GM10266 (cell line): ENCODE measurements around the gene EBF3.

ENCODE experiments used
- DNase-seq: peaks from one replicate; pipeline ENCODE4 v3.0.0; 2012; ENCODE audit errors: extremely low spot score
- TF ChIP-seq, protein P1 (sequence below): IDR thresholded peaks from 2 replicates; pipeline ENCODE4 v1.5.1; 2012; ENCODE audit warnings: mild to moderate bottlenecking, low read depth; ENCODE audit not compliant: control insufficient read depth, insufficient read depth; ENCODE audit errors: missing control alignments

Gene EBF3

DNA sequence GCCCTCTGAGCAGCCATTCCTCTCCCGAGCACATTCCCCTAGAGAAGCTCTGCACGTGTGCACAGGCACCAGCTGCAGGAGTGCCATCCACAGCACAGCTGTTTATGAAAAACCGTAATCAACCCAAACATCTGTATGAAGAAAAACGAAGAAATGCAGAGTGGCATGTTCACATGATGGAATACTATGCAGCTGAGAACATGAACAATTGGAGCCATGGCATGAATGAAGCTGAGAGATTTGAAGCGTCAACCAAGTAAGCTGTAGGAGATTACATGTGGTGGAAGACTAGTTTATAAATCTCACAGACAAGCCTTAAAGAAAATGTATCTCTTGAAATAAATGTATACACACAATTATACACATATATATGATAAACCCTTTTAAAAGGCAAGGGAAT lies 176.5 kb downstream of the EBF3 start:
- TF ChIP-seq, protein P1, sequence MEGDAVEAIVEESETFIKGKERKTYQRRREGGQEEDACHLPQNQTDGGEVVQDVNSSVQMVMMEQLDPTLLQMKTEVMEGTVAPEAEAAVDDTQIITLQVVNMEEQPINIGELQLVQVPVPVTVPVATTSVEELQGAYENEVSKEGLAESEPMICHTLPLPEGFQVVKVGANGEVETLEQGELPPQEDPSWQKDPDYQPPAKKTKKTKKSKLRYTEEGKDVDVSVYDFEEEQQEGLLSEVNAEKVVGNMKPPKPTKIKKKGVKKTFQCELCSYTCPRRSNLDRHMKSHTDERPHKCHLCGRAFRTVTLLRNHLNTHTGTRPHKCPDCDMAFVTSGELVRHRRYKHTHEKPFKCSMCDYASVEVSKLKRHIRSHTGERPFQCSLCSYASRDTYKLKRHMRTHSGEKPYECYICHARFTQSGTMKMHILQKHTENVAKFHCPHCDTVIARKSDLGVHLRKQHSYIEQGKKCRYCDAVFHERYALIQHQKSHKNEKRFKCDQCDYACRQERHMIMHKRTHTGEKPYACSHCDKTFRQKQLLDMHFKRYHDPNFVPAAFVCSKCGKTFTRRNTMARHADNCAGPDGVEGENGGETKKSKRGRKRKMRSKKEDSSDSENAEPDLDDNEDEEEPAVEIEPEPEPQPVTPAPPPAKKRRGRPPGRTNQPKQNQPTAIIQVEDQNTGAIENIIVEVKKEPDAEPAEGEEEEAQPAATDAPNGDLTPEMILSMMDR = no peak
- DNase-seq = no peak

DNA sequence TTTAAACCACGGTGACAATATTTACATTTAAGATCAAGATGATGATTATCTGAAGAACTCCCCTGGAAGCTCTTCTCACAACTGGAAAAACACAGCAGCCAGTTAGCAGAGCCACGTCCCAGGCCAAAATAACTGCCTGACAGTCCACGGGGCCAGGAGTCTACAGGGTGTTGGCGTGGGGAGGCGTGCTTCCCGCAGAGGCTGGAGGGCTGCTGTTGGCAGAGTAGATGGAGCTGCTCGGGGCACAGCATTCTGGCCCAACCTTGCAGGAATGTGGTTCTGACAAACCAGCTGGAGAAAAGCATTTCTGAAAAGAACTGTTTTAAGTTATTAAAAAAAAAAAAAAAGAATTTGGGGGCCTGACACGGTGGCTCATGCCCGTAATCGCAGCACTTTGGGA lies 177.9 kb downstream of the EBF3 start:
- TF ChIP-seq, protein P1 = no peak
- no peak for DNase-seq

DNA sequence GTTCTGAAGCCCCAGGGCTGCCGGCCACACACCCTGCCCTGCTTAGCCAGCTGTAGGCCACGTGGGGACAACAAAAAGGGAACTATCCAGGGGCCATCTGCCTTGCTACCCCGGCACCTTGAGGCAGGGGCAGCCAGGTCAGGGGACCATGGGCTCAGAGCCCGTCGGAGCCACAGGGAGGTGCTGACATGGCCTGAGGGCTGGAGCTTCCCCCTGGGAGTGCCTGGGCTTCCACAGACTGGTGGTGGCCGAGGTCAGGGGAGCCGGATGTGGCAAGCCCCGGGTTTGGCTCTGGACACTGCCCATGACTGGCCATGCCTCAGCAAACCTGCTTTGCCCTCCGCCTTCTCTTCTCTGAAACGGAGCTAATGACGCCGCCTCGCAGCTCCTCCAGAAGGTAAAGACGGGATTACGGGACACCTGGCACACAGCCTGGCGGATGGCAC lies 178.5 kb downstream of the EBF3 start:
- TF ChIP-seq, protein P1 = no peak
- no peak for DNase-seq
